Lung (tissue), 12 donors: Measurements from ENCODE around the gene C18orf54. TPM values are rescaled to one million over a fixed set of nuclear protein-coding genes. Genes with fewer than 3 reads are reported as not detected.

ENCODE experiments used
- ATAC-seq: fragments of 200-7000 bp; cut with Tn5 transposase; one replicate; pipeline ENCODE4 v1.9.1; 2020; ENCODE audit warnings: moderate number of reproducible peaks; ENCODE audit not compliant: insufficient read depth, low FRiP score
- DNase-seq, 3 donors: peaks; one replicate each; pipeline ENCODE4 v3.0.0-alpha.2; 2013 to 2017
- H3K27ac ChIP-seq, 2 donors: one replicate each; pipeline ENCODE4 v1.5.1; 2013; ENCODE audit warnings: mild to moderate bottlenecking in 2 of 2, moderate library complexity in 2 of 2, control low read depth in 1 of 2, inconsistent platforms in 1 of 2, low read depth in 1 of 2, low read length in 1 of 2
- H3K27me3 ChIP-seq, 3 donors: one replicate each; pipeline ENCODE4 v1.5.1; 2013; ENCODE audit warnings: low read length in 2 of 3; ENCODE audit not compliant: control insufficient read depth in 3 of 3, insufficient read depth in 3 of 3
- H3K36me3 ChIP-seq, 4 donors: one replicate each; pipeline ENCODE4 v1.5.1; 2013; ENCODE audit warnings: low read length in 4 of 4, mild to moderate bottlenecking in 1 of 4, moderate library complexity in 1 of 4; ENCODE audit not compliant: control insufficient read depth in 4 of 4, insufficient read depth in 4 of 4
- H3K4me1 ChIP-seq, 5 donors: one replicate each; pipeline ENCODE4 v1.5.1; 2013; ENCODE audit warnings: low read length in 5 of 5, mild to moderate bottlenecking in 2 of 5, moderate library complexity in 1 of 5; ENCODE audit not compliant: control insufficient read depth in 5 of 5, insufficient read depth in 5 of 5
- H3K4me3 ChIP-seq: one replicate; pipeline ENCODE4 v1.5.1; 2013; ENCODE audit warnings: mild to moderate bottlenecking, control low read depth, moderate library complexity
- H3K9ac ChIP-seq, 2 donors: one replicate each; pipeline ENCODE4 v1.5.1; 2013; ENCODE audit warnings: low read length in 2 of 2, control low read depth in 1 of 2; ENCODE audit not compliant: insufficient read depth in 1 of 2
- H3K9me3 ChIP-seq, 4 donors: one replicate each; pipeline ENCODE4 v1.5.1; 2013; ENCODE audit warnings: low read length in 3 of 4, mild to moderate bottlenecking in 1 of 4, moderate library complexity in 1 of 4; ENCODE audit not compliant: control insufficient read depth in 4 of 4, insufficient read depth in 3 of 4
- WGBS, 2 donors: extraction: QIAGEN DNeasy Blood & Tissue Kit; methylation state at CpG; one replicate each; pipeline ENCODE4 v1.1.7; 2013; 5-methylcytosine and 5-hydroxymethylcytosine counted together
- polyA plus RNA-seq, 2 donors: library from polyadenylated mRNA; stranded (reverse); fragments of 200-250 nt; gene quantifications; one replicate each; pipeline ENCODE4 v1.2.1, GENCODE V29; 2013
- total RNA-seq, 2 donors: library from RNA; depleted of rRNA in 1 of 2; stranded (reverse); fragments of >200 nt in 1 of 2; gene quantifications; one replicate each; pipeline ENCODE4 v1.2.1, GENCODE V29; 2014 to 2021
- TF ChIP-seq, protein P1 (sequence below): IDR thresholded peaks from 2 replicates; pipeline ENCODE4 v1.5.1; 2012; ENCODE audit warnings: mild to moderate bottlenecking; ENCODE audit errors: control extremely low read depth, extremely low read depth
- donor health status: control.
- donor health status: control.
- donor health status: Bipolar disorder and iron deficiency.
- donor health status: healthy.
- donor health status: DM: yes; HTN: yes; CAD: no.

The C18orf54 gene
- total and polyA plus RNA-seq, 4 donors, result 0.49 to 11.6 (median 1.3) TPM

GRCh38 chr18:54390838-54391237, 33.1 kb downstream of the C18orf54 start:
- Histone ChIP-seq H3K36me3 (no peaks in the 10 kb centered on the region), H3K27me3 (no peaks in the 10 kb centered on the region), H3K4me1 (peaks cover 0 to 1% (median 0%) of the 10 kb centered on the region in 5 donors), H3K4me3 (no peak overlapping the region), H3K9ac (no peak overlapping the region), H3K27ac (no peak overlapping the region), H3K9me3 (no peaks in the 10 kb centered on the region)
- ATAC-seq, result no peak
- DNase-seq, result no peak
- WGBS, 2 donors, result 54 to 71% methylated on average over 3 of the region's 3 CpGs
- TF ChIP-seq, protein P1, sequence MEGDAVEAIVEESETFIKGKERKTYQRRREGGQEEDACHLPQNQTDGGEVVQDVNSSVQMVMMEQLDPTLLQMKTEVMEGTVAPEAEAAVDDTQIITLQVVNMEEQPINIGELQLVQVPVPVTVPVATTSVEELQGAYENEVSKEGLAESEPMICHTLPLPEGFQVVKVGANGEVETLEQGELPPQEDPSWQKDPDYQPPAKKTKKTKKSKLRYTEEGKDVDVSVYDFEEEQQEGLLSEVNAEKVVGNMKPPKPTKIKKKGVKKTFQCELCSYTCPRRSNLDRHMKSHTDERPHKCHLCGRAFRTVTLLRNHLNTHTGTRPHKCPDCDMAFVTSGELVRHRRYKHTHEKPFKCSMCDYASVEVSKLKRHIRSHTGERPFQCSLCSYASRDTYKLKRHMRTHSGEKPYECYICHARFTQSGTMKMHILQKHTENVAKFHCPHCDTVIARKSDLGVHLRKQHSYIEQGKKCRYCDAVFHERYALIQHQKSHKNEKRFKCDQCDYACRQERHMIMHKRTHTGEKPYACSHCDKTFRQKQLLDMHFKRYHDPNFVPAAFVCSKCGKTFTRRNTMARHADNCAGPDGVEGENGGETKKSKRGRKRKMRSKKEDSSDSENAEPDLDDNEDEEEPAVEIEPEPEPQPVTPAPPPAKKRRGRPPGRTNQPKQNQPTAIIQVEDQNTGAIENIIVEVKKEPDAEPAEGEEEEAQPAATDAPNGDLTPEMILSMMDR, result no peak

GRCh38 chr18:54392543-54393023, 34.9 kb downstream of the C18orf54 start:
- TF ChIP-seq, protein P1, result peak; percentile 26
- Histone ChIP-seq H3K4me1 (peaks cover 0 to 1% (median 0%) of the 10 kb centered on the region in 5 donors), H3K9ac (no peak overlapping the region), H3K27me3 (no peaks in the 10 kb centered on the region), H3K27ac (no peak overlapping the region), H3K9me3 (no peaks in the 10 kb centered on the region), H3K4me3 (no peak overlapping the region), H3K36me3 (no peaks in the 10 kb centered on the region)
- peak in 2 of 3 donors; percentile 73 to 77 for DNase-seq
- 33 to 35% methylated on average over 3 of the region's 3 CpGs for whole genome bisulfite sequencing, 2 donors
- ATAC-seq, result no peak

GRCh38 chr18:54393648-54394294, 36.1 kb downstream of the C18orf54 start:
- DNase-seq, result no peak
- H3K27me3 ChIP-seq, result no peaks in the 10 kb centered on the region
- H3K36me3 ChIP-seq, result no peaks in the 10 kb centered on the region
- H3K27ac ChIP-seq, result no peak overlapping the region
- H3K4me1 ChIP-seq, result peaks cover 0 to 1% (median 0%) of the 10 kb centered on the region in 5 donors
- H3K9ac ChIP-seq, result no peak overlapping the region
- no peaks in the 10 kb centered on the region for H3K9me3 ChIP-seq
- H3K4me3 ChIP-seq, result no peak overlapping the region
- whole genome bisulfite sequencing, 2 donors, result 67 to 75% methylated on average over 1 of the region's 1 CpG
- ATAC-seq, result no peak
- TF ChIP-seq, protein P1, result no peak
